Measurements from ENCODE around the gene PLA2G15.

- TF ChIP-seq EZH2 (IDR thresholded peaks at IDR 0.05; ENCODE audit: insufficient read depth, poor library complexity, severe bottlenecking): no peak
- TF ChIP-seq EZH2phosphoT487 (IDR thresholded peaks at IDR 0.05; ENCODE audit: insufficient read depth, low read depth): no peak
Observed at GRCh38 chr16:68263559-68264127, 18.5 kb downstream of the PLA2G15 start.

All from GM23248 (cell line).